ENCODE measurements around the gene IRAK1. TPM values are rescaled to one million over a fixed set of nuclear protein-coding genes. Genes with fewer than 3 reads are reported as not detected.
"Not testable (repeated sequence)": the region's sequence is repeated elsewhere in the genome, so short reads cannot be mapped to it uniquely, and the experiment has no call there.

Gene IRAK1
- polyA plus RNA-seq, 1 of the 3 experiments (the other 2 are of a cell fraction), result 68.5 TPM

GRCh38 chrX:153994398-153994797, 25.3 kb downstream of the IRAK1 start:
- H3K27me3 ChIP-seq (ENCODE audit: insufficient read depth); H3K9ac ChIP-seq; DNase-seq; H3K4me1 ChIP-seq (ENCODE audit: control insufficient read depth in 1 of 2, insufficient read depth in 2 of 2, low read depth in 1 of 2, low read length in 1 of 2); H3K9me3 ChIP-seq; H3K4me3 ChIP-seq (ENCODE audit: low read depth in 2 of 2, low read length in 1 of 2); H3K4me2 ChIP-seq; H3K9me2 ChIP-seq; POLR2A ChIA-PET; H3K79me2 ChIP-seq (ENCODE audit: insufficient read depth); H2AFZ ChIP-seq (ENCODE audit: low read depth); H4K20me1 ChIP-seq (ENCODE audit: insufficient read depth); H3K27ac ChIP-seq (ENCODE audit: low read depth in 2 of 2, low read length in 1 of 2); H3K36me3 ChIP-seq (replicated peaks in 1 of 2; ENCODE audit: control insufficient read depth in 1 of 2, insufficient read depth in 2 of 2, low read length in 1 of 2); H3F3A ChIP-seq (replicated peaks; ENCODE audit: insufficient read depth): not testable (repeated sequence)
- 63% methylated on average over 1 of the region's 5 CpGs for WGBS (ENCODE audit: low lambda C conversion rate)
- CTCF ChIA-PET, result interaction anchor here (2.6 kb wide), 1 partner anchor 19 kb away, joined by 16 read pairs; no protein-coding TSS in a partner anchor

DNA sequence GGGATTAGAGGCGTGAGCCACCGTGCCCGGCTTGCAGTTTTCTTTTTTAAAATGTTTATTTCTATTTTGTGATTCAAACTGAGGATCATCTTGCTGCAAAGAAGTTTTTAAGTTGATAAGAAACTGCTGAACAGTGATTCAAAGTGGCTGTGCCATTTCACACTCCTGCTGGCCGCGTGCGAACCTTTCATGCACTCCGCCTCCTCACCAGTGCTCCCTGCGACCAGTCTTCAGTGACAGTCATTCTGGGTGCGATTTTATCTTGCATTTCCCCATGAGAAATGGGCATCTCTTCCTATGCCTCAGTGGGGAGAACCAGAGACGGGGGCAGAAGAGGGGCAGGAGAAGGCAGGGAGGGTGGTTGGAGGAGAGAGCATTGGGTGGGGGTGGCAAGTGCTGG, 25.7 kb downstream of the IRAK1 start:
- ChIA-PET CTCF (no interaction called here), POLR2A (no interaction called here)
- H3K9me2 ChIP-seq, result no peaks in the 10 kb centered on the region
- no peak overlapping the region for H3K27ac ChIP-seq (ENCODE audit: low read depth in 2 of 2, low read length in 1 of 2)
- no peak for TF ChIP-seq GABPA (IDR thresholded peaks at IDR 0.05; ENCODE audit: low read depth)
- peaks cover 6% of the 10 kb centered on the region for H3K27me3 ChIP-seq (ENCODE audit: insufficient read depth)
- WGBS (ENCODE audit: low lambda C conversion rate), result 57% methylated on average over 10 of the region's 10 CpGs
- H3K4me3 ChIP-seq (ENCODE audit: low read depth in 2 of 2, low read length in 1 of 2), result no peak overlapping the region
- H3K9ac ChIP-seq, result no peak overlapping the region
- no peaks in the 10 kb centered on the region for H3K36me3 ChIP-seq (replicated peaks in 1 of 2; ENCODE audit: control insufficient read depth in 1 of 2, insufficient read depth in 2 of 2, low read length in 1 of 2)
- no peaks in the 10 kb centered on the region for H3K4me1 ChIP-seq (ENCODE audit: control insufficient read depth in 1 of 2, insufficient read depth in 2 of 2, low read depth in 1 of 2, low read length in 1 of 2)
- H3K79me2 ChIP-seq (ENCODE audit: insufficient read depth), result no peaks in the 10 kb centered on the region
- no peak overlapping the region for H2AFZ ChIP-seq (ENCODE audit: low read depth)
- no peak overlapping the region for H3K4me2 ChIP-seq
- H4K20me1 ChIP-seq (ENCODE audit: insufficient read depth), result no peaks in the 10 kb centered on the region
- no peaks in the 10 kb centered on the region for H3K9me3 ChIP-seq
- no peak for DNase-seq
- no peaks in the 10 kb centered on the region for H3F3A ChIP-seq (replicated peaks; ENCODE audit: insufficient read depth)

DNA sequence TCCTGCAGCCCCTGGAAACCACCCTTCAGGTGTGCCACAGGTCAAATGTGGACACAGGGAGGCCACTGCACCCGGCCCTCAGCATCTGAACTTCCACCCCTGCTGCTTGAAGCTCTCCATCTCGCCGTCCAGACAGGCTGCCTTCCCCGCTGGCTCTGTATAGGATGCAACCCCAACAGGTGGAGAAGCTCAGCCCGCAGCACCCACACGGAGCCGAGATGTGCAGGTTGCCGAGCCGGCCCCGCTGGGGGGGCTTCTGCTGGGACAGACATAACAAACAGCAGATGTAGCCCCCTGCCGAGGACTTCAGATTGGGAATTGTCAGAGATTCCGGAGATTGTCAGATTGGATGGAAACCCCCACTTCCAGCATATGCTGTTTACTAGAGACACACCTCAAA, 26.6 kb downstream of the IRAK1 start:
- H3K27me3 ChIP-seq (ENCODE audit: insufficient read depth), result peaks cover 6% of the 10 kb centered on the region
- H3K4me1 ChIP-seq (ENCODE audit: control insufficient read depth in 1 of 2, insufficient read depth in 2 of 2, low read depth in 1 of 2, low read length in 1 of 2), result no peaks in the 10 kb centered on the region
- H2AFZ ChIP-seq (ENCODE audit: low read depth), result no peak overlapping the region
- no peaks in the 10 kb centered on the region for H3K36me3 ChIP-seq (replicated peaks in 1 of 2; ENCODE audit: control insufficient read depth in 1 of 2, insufficient read depth in 2 of 2, low read length in 1 of 2)
- H3K4me2 ChIP-seq, result no peak overlapping the region
- no peak overlapping the region for H3K9ac ChIP-seq
- no peaks in the 10 kb centered on the region for H3K79me2 ChIP-seq (ENCODE audit: insufficient read depth)
- peaks cover 2% of the 10 kb centered on the region; the same call in 1 of the 2 replicates for H4K20me1 ChIP-seq (ENCODE audit: insufficient read depth)
- ChIA-PET CTCF (interaction anchor here (1.3 kb wide), 1 partner anchor 20 kb away, joined by 3 read pairs; no protein-coding TSS in a partner anchor), POLR2A (no interaction called here)
- TF ChIP-seq IRF3 (IDR thresholded peaks at IDR 0.05; ENCODE audit: low read depth, low read length) (no peak), NFIC (IDR thresholded peaks at IDR 0.05; ENCODE audit: borderline replicate concordance) (no peak), TCF12 (IDR thresholded peaks at IDR 0.05) (no peak), CHD2 (IDR thresholded peaks at IDR 0.05; ENCODE audit: low read length, partially characterized antibody) (no peak), TEAD4 (IDR thresholded peaks at IDR 0.05; ENCODE audit: borderline replicate concordance, insufficient read depth) (no peak), USF2 (IDR thresholded peaks at IDR 0.05; ENCODE audit: borderline replicate concordance, low read depth, low read length) (no peak), RXRA (IDR thresholded peaks at IDR 0.05; ENCODE audit: borderline replicate concordance, low read depth) (no peak), FOXM1 (IDR thresholded peaks at IDR 0.05; ENCODE audit: low read depth) (no peak), YY1 (IDR thresholded peaks at IDR 0.05; ENCODE audit: low read depth) (no peak), RAD21 (IDR thresholded peaks at IDR 0.05; ENCODE audit: low read length) (no peak)
- no peaks in the 10 kb centered on the region for H3K9me3 ChIP-seq
- H3K27ac ChIP-seq (ENCODE audit: low read depth in 2 of 2, low read length in 1 of 2), result no peak overlapping the region
- no peak for DNase-seq
- H3K9me2 ChIP-seq, result no peaks in the 10 kb centered on the region
- no peak overlapping the region for H3K4me3 ChIP-seq (ENCODE audit: low read depth in 2 of 2, low read length in 1 of 2)
- no peaks in the 10 kb centered on the region for H3F3A ChIP-seq (replicated peaks; ENCODE audit: insufficient read depth)
- WGBS (ENCODE audit: low lambda C conversion rate), result 78% methylated on average over 12 of the region's 12 CpGs
